ENCODE measurements around the gene ZBED2.
A peak's percentile ranks its signal among the peaks of the same experiment; 100 is the strongest.

The ZBED2 gene

GRCh38 chr3:111605018-111605417 lies 9.9 kb upstream of the ZBED2 start:
- H3K4me3 ChIP-seq (replicated peaks; ENCODE audit: low read depth, low read length) = no peak overlapping the region
- no peak for TF ChIP-seq CTCF (IDR thresholded peaks at IDR 0.05; ENCODE audit: low read length, missing control alignments)
- no peak for DNase-seq (ENCODE audit: low read depth)

GRCh38 chr3:111604119-111604518 lies 9.0 kb upstream of the ZBED2 start:
- DNase-seq (ENCODE audit: low read depth) = no peak
- TF ChIP-seq CTCF (IDR thresholded peaks at IDR 0.05; ENCODE audit: low read length, missing control alignments) = no peak
- no peak overlapping the region for H3K4me3 ChIP-seq (replicated peaks; ENCODE audit: low read depth, low read length)

GRCh38 chr3:111603679-111604078 lies 8.5 kb upstream of the ZBED2 start:
- no peak for TF ChIP-seq CTCF (IDR thresholded peaks at IDR 0.05; ENCODE audit: low read length, missing control alignments)
- no peak for DNase-seq (ENCODE audit: low read depth)

GRCh38 chr3:111601810-111602209 lies 6.7 kb upstream of the ZBED2 start:
- no peak overlapping the region for H3K4me3 ChIP-seq (replicated peaks; ENCODE audit: low read depth, low read length)
- TF ChIP-seq CTCF (IDR thresholded peaks at IDR 0.05; ENCODE audit: low read length, missing control alignments) = no peak
- DNase-seq (ENCODE audit: low read depth) = no peak

More at GRCh38 chr3:111603679-111604078, 8.5 kb upstream of the ZBED2 start:
- H3K4me3 ChIP-seq (replicated peaks; ENCODE audit: low read depth, low read length) = no peak overlapping the region

GRCh38 chr3:111598552-111598951 lies 3.4 kb upstream of the ZBED2 start:
- H3K4me3 ChIP-seq (replicated peaks; ENCODE audit: low read depth, low read length) = no peak overlapping the region
- no peak for DNase-seq (ENCODE audit: low read depth)
- TF ChIP-seq CTCF (IDR thresholded peaks at IDR 0.05; ENCODE audit: low read length, missing control alignments) = no peak

- H3K4me3 ChIP-seq (replicated peaks; ENCODE audit: low read depth, low read length) = no peak overlapping the region
- no peak for DNase-seq (ENCODE audit: low read depth)
- TF ChIP-seq CTCF (IDR thresholded peaks at IDR 0.05; ENCODE audit: low read length, missing control alignments) = no peak
Measured at GRCh38 chr3:111598139-111598538, 3.0 kb upstream of the ZBED2 start.

- no peak for TF ChIP-seq CTCF (IDR thresholded peaks at IDR 0.05; ENCODE audit: low read length, missing control alignments)
- no peak overlapping the region for H3K4me3 ChIP-seq (replicated peaks; ENCODE audit: low read depth, low read length)
- DNase-seq (ENCODE audit: low read depth) = peak; percentile 16
Measured at GRCh38 chr3:111596328-111596727, 1.2 kb upstream of the ZBED2 start.

Data from fibroblast of pulmonary artery (primary cell).